Ectodermal cell (in vitro differentiated cells): ENCODE measurements around the gene TYROBP. TPM values are rescaled to one million over a fixed set of nuclear protein-coding genes. Genes with fewer than 3 reads are reported as not detected.
"Not testable (repeated sequence)": the region's sequence is repeated elsewhere in the genome, so short reads cannot be mapped to it uniquely, and the experiment has no call there.

ENCODE experiments used
- H3K27ac ChIP-seq: 2 replicates; pipeline ENCODE4 v1.7.0; 2013; ENCODE audit warnings: mild to moderate bottlenecking, low read depth, low read length; ENCODE audit not compliant: insufficient read depth, poor library complexity, severe bottlenecking
- H3K27me3 ChIP-seq: 2 replicates; pipeline ENCODE4 v1.7.0; 2013; ENCODE audit warnings: mild to moderate bottlenecking, low read length; ENCODE audit not compliant: insufficient read depth, control insufficient read depth, poor library complexity, severe bottlenecking
- H3K36me3 ChIP-seq: one replicate; pipeline ENCODE4 v1.7.0; 2013; ENCODE audit warnings: low read length; ENCODE audit not compliant: control insufficient read depth, insufficient read depth
- H3K4me1 ChIP-seq: one replicate; pipeline ENCODE4 v1.7.0; 2013; ENCODE audit warnings: low read length; ENCODE audit not compliant: control insufficient read depth, insufficient read depth
- H3K4me3 ChIP-seq: 2 replicates; pipeline ENCODE4 v1.7.0; 2013; ENCODE audit warnings: low read depth, low read length, control low read depth; ENCODE audit not compliant: insufficient read depth
- H3K9me3 ChIP-seq: 2 replicates; pipeline ENCODE4 v1.7.0; 2013; ENCODE audit warnings: mild to moderate bottlenecking, low read length, moderate library complexity; ENCODE audit not compliant: control insufficient read depth
- WGBS, 2 experiments: methylation state at CpG; one replicate each; pipeline ENCODE4 v1.1.7; 2013; ENCODE audit warnings: missing lambda C conversion rate in 2 of 2; 5-methylcytosine and 5-hydroxymethylcytosine counted together
- polyA plus RNA-seq, 4 experiments: library from polyadenylated mRNA; stranded (reverse); fragments of 50-300 nt; gene quantifications; one replicate each; pipeline ENCODE4 v1.2.3, GENCODE V29; 2013

TYROBP gene
- polyA plus RNA-seq (2013, experiment 1 of 4) = not detected
- polyA plus RNA-seq (2013, experiment 2 of 4) = not detected
- not detected for polyA plus RNA-seq (2013, experiment 3 of 4)
- polyA plus RNA-seq (2013, experiment 4 of 4) = not detected

DNA sequence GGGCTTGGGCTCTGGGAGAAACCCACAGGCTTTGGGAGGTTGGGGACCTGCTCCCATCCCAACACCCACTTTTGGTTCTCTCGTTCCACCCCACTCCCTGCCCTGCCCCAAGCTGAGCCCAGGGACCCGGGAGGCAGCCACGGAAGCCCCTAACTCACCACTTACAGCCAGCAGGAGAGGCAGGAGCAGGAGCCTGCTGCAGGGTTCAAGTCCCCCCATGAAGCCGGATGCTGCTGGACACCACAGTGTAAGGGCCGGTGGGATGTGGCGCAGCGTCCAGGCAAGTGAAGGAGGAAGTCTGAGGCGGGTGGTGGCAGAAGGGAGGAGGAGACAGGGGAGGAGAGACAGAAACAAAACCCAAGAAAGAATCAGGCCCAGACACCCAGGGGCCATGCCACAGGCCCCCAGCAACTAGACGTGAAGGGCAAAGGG, at the start of gene TYROBP:
TSS of gene TYROBP (minus strand) at position 286 of the 432 bp plus-strand sequence. CDS start at position 219, 67 bp downstream.
- Histone ChIP-seq H3K27me3 (no peaks in the 10 kb centered on the region), H3K36me3 (no peaks in the 10 kb centered on the region), H3K4me1 (no peaks in the 10 kb centered on the region), H3K4me3 (no peak within 1 kb of the TSS), H3K27ac (no peak within 1 kb of the TSS), H3K9me3 (no peaks in the 10 kb centered on the region)
- WGBS, 2 experiments = 86 to 87% methylated on average over 9 of the region's 9 CpGs

DNA sequence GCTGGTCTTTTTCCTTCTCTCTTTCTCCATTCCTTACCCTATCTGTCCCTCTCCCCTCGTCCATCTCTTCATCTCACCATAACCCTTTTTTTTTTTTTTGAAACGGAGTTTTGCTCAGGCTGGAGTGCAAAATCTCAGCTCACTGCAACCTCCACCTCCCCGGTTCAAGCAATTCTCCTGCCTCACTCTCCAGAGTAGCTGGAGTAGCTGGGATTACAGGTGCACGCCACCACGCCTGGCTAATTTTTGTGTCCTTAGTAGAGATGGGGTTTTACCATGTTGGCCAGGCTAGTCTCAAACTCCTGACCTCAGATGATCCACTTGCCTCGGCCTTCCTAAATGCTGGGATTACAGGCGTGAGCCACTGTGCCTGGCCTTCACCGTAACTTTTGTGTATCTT, 49.3 kb upstream of the TYROBP start:
- WGBS, 2 experiments = 75 to 79% methylated on average over 8 of the region's 8 CpGs
- H3K27me3 ChIP-seq = peaks cover 51% of the 10 kb centered on the region

DNA sequence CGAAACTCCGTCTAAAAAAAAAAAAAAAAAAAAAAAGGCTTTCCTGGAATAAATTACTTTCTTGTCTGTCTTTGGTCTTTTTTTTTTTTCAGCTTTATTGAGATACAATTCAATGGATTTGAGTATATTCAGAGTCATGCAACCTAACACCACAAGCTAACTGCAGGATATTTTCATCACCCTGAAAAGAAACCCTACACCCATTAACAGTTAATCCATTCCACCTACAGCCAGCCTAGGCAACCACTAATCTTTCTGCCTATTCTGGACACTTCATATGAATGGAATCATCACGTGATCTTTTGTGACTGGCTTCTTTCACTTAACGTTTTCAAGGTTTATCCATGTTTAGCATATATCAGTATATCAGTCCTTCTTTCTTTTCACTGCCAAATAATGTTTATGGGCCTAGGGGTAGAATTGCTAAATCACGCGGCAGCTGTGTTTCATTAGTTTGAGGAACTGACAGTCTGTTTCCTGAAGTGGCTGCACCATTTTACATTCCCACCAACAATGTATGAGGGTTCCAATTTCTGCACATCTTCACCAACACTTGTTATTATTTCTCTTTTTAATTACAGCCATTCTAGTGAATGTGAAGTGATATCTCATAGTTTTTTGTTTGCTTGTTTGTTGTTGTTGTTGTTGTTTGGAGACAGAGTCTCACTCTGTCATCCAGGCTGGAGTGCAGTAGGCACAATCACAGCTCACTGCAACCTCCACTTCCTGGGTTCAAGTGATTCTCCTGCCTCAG, 48.0 kb upstream of the TYROBP start:
- Histone ChIP-seq H3K9me3 (no peaks in the 10 kb centered on the region), H3K36me3 (no peaks in the 10 kb centered on the region), H3K27ac (no peak overlapping the region), H3K4me1 (no peaks in the 10 kb centered on the region), H3K27me3 (peaks cover 46% of the 10 kb centered on the region), H3K4me3 (no peak overlapping the region)
- WGBS, 2 experiments = 83 to 89% methylated on average over 6 of the region's 6 CpGs

More for the DNA sequence above, 49.3 kb upstream of the TYROBP start:
- not testable (repeated sequence) for H3K4me3 ChIP-seq, H3K27ac ChIP-seq, H3K9me3 ChIP-seq, H3K36me3 ChIP-seq, H3K4me1 ChIP-seq

DNA sequence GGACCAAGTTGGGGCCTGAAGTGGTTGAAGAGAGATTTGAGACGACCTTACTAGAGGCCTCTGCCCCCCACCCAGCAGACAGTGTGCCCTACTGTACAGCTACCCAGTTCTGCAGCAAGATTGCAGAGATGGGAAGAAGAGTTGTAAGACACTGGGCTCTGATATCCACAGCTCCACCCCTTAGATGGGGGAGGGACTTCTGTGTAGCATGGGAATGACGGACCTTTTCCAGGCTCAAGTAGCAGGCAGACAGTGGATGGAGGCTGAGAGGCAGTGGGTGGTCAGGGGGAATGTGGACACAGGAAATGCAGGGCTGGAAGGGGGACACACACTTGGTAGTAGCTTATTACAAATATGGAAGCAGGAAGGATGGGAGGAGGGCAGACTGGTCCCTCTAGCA, 41.0 kb upstream of the TYROBP start:
- Histone ChIP-seq H3K27me3 (no peaks in the 10 kb centered on the region), H3K4me3 (no peak overlapping the region), H3K36me3 (no peaks in the 10 kb centered on the region), H3K4me1 (no peaks in the 10 kb centered on the region), H3K27ac (no peak overlapping the region), H3K9me3 (no peaks in the 10 kb centered on the region)
- 57 to 61% methylated on average over 2 of the region's 2 CpGs for WGBS, 2 experiments

DNA sequence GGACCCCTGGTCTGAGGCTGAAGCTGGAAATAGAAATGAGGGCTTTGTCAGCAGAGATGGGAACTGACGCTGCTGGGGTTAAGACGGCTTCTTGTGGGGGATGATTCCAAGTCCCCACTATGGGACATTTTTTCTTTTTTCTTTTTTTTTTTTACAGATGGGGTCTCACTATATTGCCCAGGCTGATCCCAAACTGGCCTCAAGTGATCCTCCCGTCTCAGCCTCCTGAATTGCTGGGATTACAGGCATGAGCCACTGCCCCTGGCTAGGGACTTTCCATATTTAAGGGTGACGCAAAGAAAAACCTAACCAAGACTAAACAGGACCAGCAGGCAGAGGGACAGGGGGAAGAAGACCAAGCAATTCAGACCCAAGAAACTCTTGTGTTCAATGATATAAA, 38.1 kb upstream of the TYROBP start:
- no peaks in the 10 kb centered on the region for H3K36me3 ChIP-seq
- no peaks in the 10 kb centered on the region for H3K27me3 ChIP-seq
- 94 to 95% methylated on average over 4 of the region's 4 CpGs for WGBS, 2 experiments
- no peaks in the 10 kb centered on the region for H3K9me3 ChIP-seq
- H3K27ac ChIP-seq = no peak overlapping the region
- H3K4me1 ChIP-seq = no peaks in the 10 kb centered on the region
- H3K4me3 ChIP-seq = no peak overlapping the region

DNA sequence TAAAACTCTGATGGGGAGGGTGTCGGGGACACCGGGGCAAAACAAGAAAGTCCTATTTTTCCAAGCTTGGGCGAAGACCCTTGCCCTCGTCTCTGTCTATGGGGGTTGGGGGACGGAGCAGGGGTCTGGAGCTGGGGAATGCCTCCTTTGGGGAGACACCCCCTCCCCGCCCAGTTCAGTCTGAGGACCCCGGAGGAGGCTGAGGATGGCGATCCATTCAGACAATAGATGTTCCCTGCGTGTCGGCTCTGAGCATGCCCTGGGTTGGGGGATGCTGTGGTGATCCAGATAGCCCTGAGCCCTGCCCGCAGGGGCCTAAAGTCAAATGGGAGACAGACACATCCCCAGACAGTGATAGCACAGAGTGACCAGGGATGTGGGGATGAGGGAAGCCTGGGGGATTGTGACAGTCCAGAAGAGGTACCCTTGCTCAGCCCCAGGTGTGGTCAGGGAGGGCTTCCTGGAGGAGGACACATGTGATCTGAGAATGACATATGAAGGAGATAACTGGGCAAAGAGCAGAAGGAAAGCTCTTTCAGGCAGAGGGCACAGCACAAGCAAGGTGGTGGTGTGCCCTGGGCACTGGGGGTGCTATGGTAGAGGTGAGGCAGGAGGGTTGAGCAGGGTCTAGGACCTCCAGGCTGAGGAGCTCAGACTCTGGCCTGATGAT, 37.2 kb upstream of the TYROBP start:
- H3K4me3 ChIP-seq = no peak overlapping the region
- no peaks in the 10 kb centered on the region for H3K9me3 ChIP-seq
- H3K4me1 ChIP-seq = no peaks in the 10 kb centered on the region
- H3K27me3 ChIP-seq = no peaks in the 10 kb centered on the region
- no peak overlapping the region for H3K27ac ChIP-seq
- WGBS, 2 experiments = 94 to 95% methylated on average over 11 of the region's 11 CpGs
- peaks cover 6% of the 10 kb centered on the region for H3K36me3 ChIP-seq

DNA sequence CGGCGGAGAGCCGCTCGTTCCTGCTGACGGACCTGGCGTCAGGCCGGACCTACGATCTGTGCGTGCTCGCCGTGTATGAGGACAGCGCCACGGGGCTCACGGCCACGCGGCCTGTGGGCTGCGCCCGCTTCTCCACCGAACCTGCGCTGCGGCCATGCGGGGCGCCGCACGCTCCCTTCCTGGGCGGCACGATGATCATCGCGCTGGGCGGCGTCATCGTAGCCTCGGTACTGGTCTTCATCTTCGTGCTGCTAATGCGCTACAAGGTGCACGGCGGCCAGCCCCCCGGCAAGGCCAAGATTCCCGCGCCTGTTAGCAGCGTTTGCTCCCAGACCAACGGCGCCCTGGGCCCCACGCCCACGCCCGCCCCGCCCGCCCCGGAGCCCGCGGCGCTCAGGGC, 36.5 kb upstream of the TYROBP start:
- peaks cover 9% of the 10 kb centered on the region for H3K36me3 ChIP-seq
- H3K4me1 ChIP-seq = no peaks in the 10 kb centered on the region
- 95 to 96% methylated on average over 52 of the region's 52 CpGs for WGBS, 2 experiments
- no peak overlapping the region for H3K27ac ChIP-seq
- H3K9me3 ChIP-seq = no peaks in the 10 kb centered on the region
- no peak overlapping the region for H3K4me3 ChIP-seq
- H3K27me3 ChIP-seq = no peaks in the 10 kb centered on the region

DNA sequence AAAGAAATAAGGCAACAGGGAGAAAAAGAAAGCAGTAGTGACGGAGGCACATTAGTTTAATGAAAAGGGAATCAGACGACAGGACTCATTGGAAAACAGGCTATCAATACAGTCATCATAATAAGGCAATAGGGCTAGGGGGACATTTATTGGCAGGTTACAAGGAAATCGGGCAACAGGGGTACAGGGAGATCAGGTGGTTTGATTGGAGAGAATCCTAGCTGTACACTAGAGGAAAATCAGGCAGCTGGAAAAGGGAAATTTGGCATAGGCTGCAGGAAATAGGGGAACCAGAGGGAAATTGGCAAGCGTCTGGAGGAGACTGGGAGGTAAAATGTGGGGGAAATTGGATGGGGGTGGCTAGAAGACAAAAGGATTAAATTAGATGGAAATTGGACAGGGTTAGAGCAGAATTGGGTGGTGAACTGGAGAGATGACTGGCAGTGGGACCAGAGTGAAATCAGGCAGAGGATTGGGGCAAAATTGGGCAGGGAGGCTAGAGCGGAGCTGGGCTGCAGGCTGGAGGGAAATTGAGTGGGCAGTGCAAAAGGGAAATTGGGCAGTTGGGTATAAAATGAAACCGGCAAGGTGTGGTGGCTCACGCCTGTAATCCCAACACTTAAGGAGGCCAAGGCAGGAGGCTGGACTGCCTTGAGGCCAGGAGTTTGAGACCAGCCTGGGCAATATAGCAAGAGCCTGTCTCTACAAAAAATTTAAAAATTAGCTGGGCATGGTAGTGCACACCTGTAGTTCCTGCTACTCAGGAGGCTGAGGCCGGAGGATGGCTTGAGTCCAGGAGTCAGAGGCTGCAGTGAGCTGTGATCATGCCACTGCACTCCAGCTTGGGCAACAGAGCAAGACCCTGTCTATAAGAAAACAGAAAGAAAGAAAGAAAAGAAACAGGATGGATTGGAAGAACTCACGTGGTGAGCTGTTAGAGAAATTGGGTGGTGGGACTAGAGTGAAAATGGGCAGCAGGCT, 35.5 kb upstream of the TYROBP start:
- 91 to 94% methylated on average over 9 of the region's 9 CpGs for WGBS, 2 experiments

DNA sequence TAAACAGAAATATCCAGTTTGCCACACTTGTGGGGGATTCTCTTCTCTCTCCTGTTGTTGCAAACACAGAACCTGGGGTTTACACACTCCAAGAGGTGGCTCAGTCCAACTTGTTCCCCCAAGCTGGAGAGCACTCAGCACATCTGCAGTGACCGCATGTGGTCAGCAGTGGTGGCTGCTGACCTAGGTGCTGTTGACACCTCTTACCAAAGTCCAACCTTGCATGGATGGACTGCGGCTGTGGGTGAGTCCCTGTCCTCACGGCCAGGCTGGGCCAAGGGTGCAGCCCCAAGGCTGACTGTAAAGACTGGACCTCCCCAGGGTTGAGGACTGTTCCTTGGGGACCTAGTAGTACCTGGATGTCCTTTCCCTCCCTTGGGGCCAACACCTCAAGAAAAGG, 34.1 kb upstream of the TYROBP start:
- Histone ChIP-seq H3K4me1 (peaks cover 4% of the 10 kb centered on the region), H3K4me3 (no peak overlapping the region), H3K9me3 (no peaks in the 10 kb centered on the region), H3K27me3 (no peaks in the 10 kb centered on the region), H3K27ac (no peak overlapping the region), H3K36me3 (peaks cover 9% of the 10 kb centered on the region)
- 94 to 95% methylated on average over 3 of the region's 3 CpGs for WGBS, 2 experiments

More for the DNA sequence above, 35.5 kb upstream of the TYROBP start:
- H3K4me3 ChIP-seq = no peak overlapping the region
- no peaks in the 10 kb centered on the region for H3K9me3 ChIP-seq
- H3K4me1 ChIP-seq = no peaks in the 10 kb centered on the region
- H3K27ac ChIP-seq = no peak overlapping the region
- H3K36me3 ChIP-seq = peaks cover 9% of the 10 kb centered on the region
- H3K27me3 ChIP-seq = no peaks in the 10 kb centered on the region
